Sigmoid colon (tissue), 3 donors: Measurements from ENCODE around the gene FXYD3.

Source experiments
- POLR2A ChIP-seq, 2 donors: fragments of 450-650 bp; IDR thresholded peaks; one replicate each; pipeline ENCODE4 v1.6.1; 2016; ENCODE audit warnings: antibody characterized with exemption in 2 of 2, mild to moderate bottlenecking in 2 of 2, moderate library complexity in 2 of 2
- TF ChIP-seq, protein P1 (sequence below), 4 experiments: fragments of 450-650 bp in 3 of 4; fragments of 200-600 bp in 1 of 4; IDR thresholded peaks; one replicate each; pipeline ENCODE4 v1.5.1; 2016 to 2019; ENCODE audit warnings: antibody characterized with exemption in 4 of 4, mild to moderate bottlenecking in 3 of 4, moderate library complexity in 2 of 4

DNA sequence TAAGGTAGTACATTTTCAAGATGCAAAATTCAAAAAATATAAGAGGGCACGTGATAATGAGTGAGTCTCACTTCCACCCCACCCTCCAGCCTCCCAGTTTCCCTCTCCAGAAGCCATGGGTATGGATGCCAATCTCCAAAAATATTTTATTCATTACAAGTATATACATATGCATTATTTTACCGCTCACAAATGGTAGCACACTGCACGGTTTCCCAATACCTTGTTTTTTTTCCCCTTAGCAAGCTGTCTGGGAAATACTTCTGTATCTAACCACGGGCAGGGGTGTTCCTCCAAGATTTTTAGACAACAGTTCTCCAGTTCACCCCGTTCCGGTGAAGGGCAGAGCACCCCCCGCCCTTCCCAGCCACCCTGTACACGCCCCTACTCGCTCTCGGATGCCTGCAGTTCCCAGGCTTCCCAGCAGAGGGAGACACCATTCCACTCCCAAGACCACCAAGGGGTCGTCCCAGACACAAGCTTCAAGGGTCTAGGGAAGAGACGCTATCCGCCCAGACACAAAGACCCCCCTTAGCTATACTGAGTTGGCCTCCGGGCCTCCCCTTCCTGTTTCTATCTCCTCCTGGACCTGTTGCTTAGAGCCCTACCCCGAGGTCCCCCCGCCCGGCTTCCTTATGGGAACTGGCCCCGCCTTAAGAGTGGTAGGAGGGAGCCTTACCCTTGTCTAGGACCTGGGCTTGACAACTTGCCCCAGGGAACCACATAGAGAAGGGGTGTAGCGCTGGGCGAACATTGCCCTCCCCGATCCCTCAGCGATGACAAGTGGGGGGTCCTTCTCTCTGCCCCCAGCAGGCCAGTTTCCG, 1.1 kb upstream of the FXYD3 start:
- TF ChIP-seq, protein P1, sequence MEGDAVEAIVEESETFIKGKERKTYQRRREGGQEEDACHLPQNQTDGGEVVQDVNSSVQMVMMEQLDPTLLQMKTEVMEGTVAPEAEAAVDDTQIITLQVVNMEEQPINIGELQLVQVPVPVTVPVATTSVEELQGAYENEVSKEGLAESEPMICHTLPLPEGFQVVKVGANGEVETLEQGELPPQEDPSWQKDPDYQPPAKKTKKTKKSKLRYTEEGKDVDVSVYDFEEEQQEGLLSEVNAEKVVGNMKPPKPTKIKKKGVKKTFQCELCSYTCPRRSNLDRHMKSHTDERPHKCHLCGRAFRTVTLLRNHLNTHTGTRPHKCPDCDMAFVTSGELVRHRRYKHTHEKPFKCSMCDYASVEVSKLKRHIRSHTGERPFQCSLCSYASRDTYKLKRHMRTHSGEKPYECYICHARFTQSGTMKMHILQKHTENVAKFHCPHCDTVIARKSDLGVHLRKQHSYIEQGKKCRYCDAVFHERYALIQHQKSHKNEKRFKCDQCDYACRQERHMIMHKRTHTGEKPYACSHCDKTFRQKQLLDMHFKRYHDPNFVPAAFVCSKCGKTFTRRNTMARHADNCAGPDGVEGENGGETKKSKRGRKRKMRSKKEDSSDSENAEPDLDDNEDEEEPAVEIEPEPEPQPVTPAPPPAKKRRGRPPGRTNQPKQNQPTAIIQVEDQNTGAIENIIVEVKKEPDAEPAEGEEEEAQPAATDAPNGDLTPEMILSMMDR (IDR thresholded peaks at IDR 0.05), result peak; percentile 86 to 96 (median 94)
- TF ChIP-seq POLR2A (IDR thresholded peaks at IDR 0.05), result peak in 1 of 2 donors; percentile 56
